HCT116 (cell line): Measurements from ENCODE around the gene HMGXB3. TPM values are rescaled to one million over a fixed set of nuclear protein-coding genes. Genes with fewer than 3 reads are reported as not detected.

Source experiments
- ATAC-seq: fragments of 200-7000 bp; cut with Tn5 transposase; 2 replicates; pipeline ENCODE4 v1.9.1; 2020; ENCODE audit warnings: mild to moderate bottlenecking, moderate library complexity
- BruUV-seq: library from RNA; stranded (reverse); fragments of 400-500 nt; replicated peaks from 2 replicates; lab custom pipeline; 2021; lab: Mats Ljungman, UMichigan
- CTCF ChIA-PET: fragments of 300-600 bp; sonication (Branson Sonifier 250); formaldehyde crosslinking; loops from one replicate; lab custom pipeline; 2021; ENCODE audit warnings: antibody characterized with exemption; lab: Charles Lee
- POLR2A ChIA-PET: fragments of 300-600, 350-600 bp; sonication (Branson Sonifier 250); formaldehyde crosslinking; loops from one replicate; lab custom pipeline; 2021; ENCODE audit warnings: antibody characterized with exemption; lab: Charles Lee
- RAD21 ChIA-PET, 2 experiments: fragments of 300-600 bp; sonication (Branson Sonifier 250); formaldehyde crosslinking; loops; one replicate each; lab custom pipeline; 2023; ENCODE audit warnings: low total read pairs in 2 of 2; ENCODE audit not compliant: uncharacterized antibody in 2 of 2, unreplicated experiment in 2 of 2, low non-redundant PET in 1 of 2; lab: Charles Lee
- DNase-seq: peaks from one replicate; pipeline ENCODE4 v3.0.0-alpha.2; 2010; ENCODE audit warnings: low read depth, low spot score
- H2AFZ ChIP-seq: fragments of 200-600 bp; shearing (Covaris generic), sonication (generic); 2 replicates; pipeline ENCODE4 v1.6.1; 2017; ENCODE audit warnings: low read depth, mixed run types, mixed read lengths, antibody characterized with exemption, low read length; ENCODE audit not compliant: poor library complexity, severe bottlenecking
- H3K27ac ChIP-seq: 2 replicates; pipeline ENCODE4 v1.5.1; 2012; ENCODE audit warnings: low read depth, low read length
- H3K27me3 ChIP-seq: fragments of 200-600 bp; sonication (generic); 2 replicates; pipeline ENCODE4 v1.6.1; 2016; ENCODE audit warnings: mixed run types, low read length, mixed read lengths; ENCODE audit not compliant: insufficient read depth
- H3K36me3 ChIP-seq, 2 experiments: fragments of 200-500 bp in 1 of 2; fragments of 200-600 bp in 1 of 2; sonication (Bioruptor generic) in 1 of 2; sonication (generic) in 1 of 2; 2 replicates each; pipeline versions ENCODE4 v1.5.1 to v1.6.1; 2014 to 2016; ENCODE audit warnings: low read length in 2 of 2, inconsistent platforms in 1 of 2, mixed read lengths in 1 of 2, mixed run types in 1 of 2; ENCODE audit not compliant: insufficient read depth in 2 of 2, control insufficient read depth in 1 of 2
- H3K4me1 ChIP-seq, 2 experiments: fragments of 200-600 bp in 1 of 2; sonication (generic) in 1 of 2; 2 replicates each; pipeline versions ENCODE4 v1.5.1 to v1.6.1; 2012 to 2017; ENCODE audit warnings: low read length in 2 of 2, inconsistent platforms in 1 of 2, mild to moderate bottlenecking in 1 of 2, mixed read lengths in 1 of 2, mixed run types in 1 of 2, moderate library complexity in 1 of 2; ENCODE audit not compliant: insufficient read depth in 2 of 2, control insufficient read depth in 1 of 2
- H3K4me2 ChIP-seq: fragments of 200-600 bp; sonication (generic); 2 replicates; pipeline ENCODE4 v1.6.1; 2017; ENCODE audit warnings: mixed run types, low read length, mixed read lengths
- H3K4me3 ChIP-seq, 2 experiments: fragments of 200-600 bp in 1 of 2; sonication (generic) in 1 of 2; replicated peaks in 1 of 2; 2 replicates each; pipeline ENCODE4 v1.5.1; 2011 to 2016; ENCODE audit warnings: low read length in 2 of 2, control low read depth in 1 of 2, low read depth in 1 of 2, mild to moderate bottlenecking in 1 of 2, mixed read lengths in 1 of 2, mixed run types in 1 of 2
- H3K79me2 ChIP-seq: fragments of 200-600 bp; sonication (generic); 2 replicates; pipeline ENCODE4 v1.6.1; 2017; ENCODE audit warnings: mild to moderate bottlenecking, mixed run types, low read length, moderate library complexity, mixed read lengths; ENCODE audit not compliant: insufficient read depth
- H3K9ac ChIP-seq: fragments of 200-600 bp; sonication (generic); 2 replicates; pipeline ENCODE4 v1.6.1; 2016; ENCODE audit warnings: low read length, mixed read lengths
- H3K9me2 ChIP-seq: fragments of 200-600 bp; sonication (generic), shearing (Covaris generic); 2 replicates; pipeline ENCODE4 v1.6.1; 2017; ENCODE audit warnings: mixed run types, mild to moderate bottlenecking, moderate library complexity; ENCODE audit not compliant: insufficient read depth
- H3K9me3 ChIP-seq, 2 experiments: fragments of 200-500 bp in 1 of 2; fragments of 200-600 bp in 1 of 2; sonication (Bioruptor generic) in 1 of 2; sonication (generic) in 1 of 2; 2 replicates each; pipeline ENCODE4 v1.6.1; 2014 to 2017; ENCODE audit warnings: low read length in 2 of 2, mixed read lengths in 2 of 2, inconsistent platforms in 1 of 2, low read depth in 1 of 2, mild to moderate bottlenecking in 1 of 2, mixed run types in 1 of 2, moderate library complexity in 1 of 2; ENCODE audit not compliant: control insufficient read depth in 1 of 2, insufficient read depth in 1 of 2
- H4K20me1 ChIP-seq: fragments of 200-600 bp; sonication (generic), shearing (Covaris generic); 2 replicates; pipeline ENCODE4 v1.6.1; 2017; ENCODE audit warnings: mixed run types, mild to moderate bottlenecking, moderate library complexity; ENCODE audit not compliant: insufficient read depth
- CBX3 ChIP-seq: IDR thresholded peaks from 2 replicates; pipeline ENCODE4 v1.6.1; 2012; ENCODE audit warnings: low read depth
- CEBPB ChIP-seq: IDR thresholded peaks from 2 replicates; pipeline ENCODE4 v1.6.1; 2012; ENCODE audit warnings: low read depth
- FOSL1 ChIP-seq: IDR thresholded peaks from 2 replicates; pipeline ENCODE4 v1.6.1; 2012; ENCODE audit warnings: low read depth
- MAX ChIP-seq: IDR thresholded peaks from 2 replicates; pipeline ENCODE4 v1.6.1; 2012
- POLR2A ChIP-seq: IDR thresholded peaks from 2 replicates; pipeline ENCODE4 v1.7.0; 2011; ENCODE audit warnings: borderline replicate concordance; ENCODE audit not compliant: insufficient read depth, insufficient read length; ENCODE audit errors: extremely low read depth
- POLR2AphosphoS5 ChIP-seq: IDR thresholded peaks from 2 replicates; pipeline ENCODE4 v1.6.1; 2011; ENCODE audit warnings: mild to moderate bottlenecking, low read depth, low read length, moderate library complexity
- RAD21 ChIP-seq: IDR thresholded peaks from 2 replicates; pipeline ENCODE4 v1.6.1; 2012; ENCODE audit warnings: low read depth, mild to moderate bottlenecking
- REST ChIP-seq: IDR thresholded peaks from 2 replicates; pipeline ENCODE4 v1.6.1; 2012; ENCODE audit warnings: low read depth
- SIN3A ChIP-seq: IDR thresholded peaks from 2 replicates; pipeline ENCODE4 v1.6.1; 2012; ENCODE audit warnings: low read depth
- SP1 ChIP-seq: IDR thresholded peaks from 2 replicates; pipeline ENCODE4 v1.6.1; 2012; ENCODE audit warnings: low read depth
- SRF ChIP-seq: IDR thresholded peaks from 2 replicates; pipeline ENCODE4 v1.6.1; 2012; ENCODE audit warnings: low read depth
- intact Hi-C: fragments of 100-400 bp; cut with micrococcal nuclease; formaldehyde crosslinking; loops from 2 replicates; pipeline ENCODE4 v1.10.0; 2022
- total RNA-seq: library from RNA; stranded (reverse); gene quantifications from one replicate; pipeline ENCODE4 v1.2.1, GENCODE V29; 2021; ENCODE audit not compliant: unreplicated experiment

The HMGXB3 gene
- total RNA-seq, 1 experiment from 2014 or later, result 41.8 TPM

DNA sequence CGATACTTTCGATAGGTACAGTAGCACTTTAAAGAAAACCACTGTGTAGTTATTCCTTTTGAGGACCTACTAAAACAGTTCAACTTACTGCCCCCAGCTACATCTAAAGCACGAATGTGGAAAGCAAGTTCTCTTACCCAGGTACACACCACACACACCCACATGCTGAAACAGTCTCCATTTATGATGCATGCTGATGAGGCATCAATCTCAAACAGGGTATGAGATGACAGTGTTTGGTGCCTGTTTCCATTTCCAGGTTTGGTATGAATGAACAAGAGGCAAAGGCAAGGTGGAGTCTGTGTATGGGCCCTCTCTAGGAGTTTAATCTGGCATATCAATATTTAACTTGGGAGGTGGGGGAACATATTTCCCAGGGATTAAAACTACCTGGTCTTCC is 13.9 kb downstream of the HMGXB3 start:
- Histone ChIP-seq H3K36me3 (peaks cover 52 to 92% of the 10 kb centered on the region in 2 experiments), H3K9me2 (no peaks in the 10 kb centered on the region), H3K4me2 (no peak overlapping the region), H3K9ac (no peak overlapping the region), H3K79me2 (peaks cover 90% of the 10 kb centered on the region), H3K27ac (no peak overlapping the region), H2AFZ (no peak overlapping the region), H3K4me3 (no peak overlapping the region), H3K27me3 (no peaks in the 10 kb centered on the region), H3K9me3 (peaks cover 0 to 18% of the 10 kb centered on the region in 2 experiments; a peak in 1 of 4 replicates), H3K4me1 (peaks cover 4 to 33% of the 10 kb centered on the region in 2 experiments; a peak in 3 of 4 replicates), H4K20me1 (no peaks in the 10 kb centered on the region)
- intact Hi-C loops, result no loop called here
- ChIA-PET CTCF (no interaction called here), POLR2A (no interaction called here), RAD21 (no interaction called here)
- BruUV-seq, result no TSS peak
- ATAC-seq (no peak), DNase-seq (no peak)
- no peak for TF ChIP-seq CBX3
- no peak for TF ChIP-seq FOSL1
- no peak for TF ChIP-seq SIN3A
- no peak for TF ChIP-seq SP1
- no peak for TF ChIP-seq POLR2AphosphoS5

GRCh38 chr5:150015415-150015814 is 14.9 kb downstream of the HMGXB3 start:
- Histone ChIP-seq H3K27ac (no peak overlapping the region), H3K9me2 (no peaks in the 10 kb centered on the region), H3K4me2 (no peak overlapping the region), H4K20me1 (no peaks in the 10 kb centered on the region), H3K9me3 (peaks cover 0 to 18% of the 10 kb centered on the region in 2 experiments; a peak in 1 of 4 replicates), H2AFZ (no peak overlapping the region), H3K79me2 (peaks cover 90% of the 10 kb centered on the region), H3K4me1 (peaks cover 13 to 43% of the 10 kb centered on the region in 2 experiments), H3K9ac (no peak overlapping the region), H3K4me3 (no peak overlapping the region)
- no TSS peak for BruUV-seq
- no peak for DNase-seq
- ChIA-PET POLR2A (no interaction called here), RAD21 (no interaction called here)
- ATAC-seq, result no peak
- intact Hi-C loops, result no loop called here
- no peak for TF ChIP-seq RAD21
- no peak for TF ChIP-seq MAX
- TF ChIP-seq POLR2A, result no peak
- TF ChIP-seq REST, result no peak
- TF ChIP-seq FOSL1, result no peak
- no peak for TF ChIP-seq CEBPB
- no peak for TF ChIP-seq SRF
- TF ChIP-seq, all 23 proteins: peak for 0
- CTCF ChIA-PET, result no interaction called here
- Histone ChIP-seq H3K27me3 (no peaks in the 10 kb centered on the region), H3K36me3 (peaks cover 52 to 92% of the 10 kb centered on the region in 2 experiments)
